ENCODE measurements around the gene PAEP. TPM values are rescaled to one million over a fixed set of nuclear protein-coding genes. Genes with fewer than 3 reads are reported as not detected.

PAEP gene
- total RNA-seq, 3 donors from 2014 or later (not counting 1 experiment from before 2014, with no cell fraction given) = not detected

- 77% methylated on average over 13 of the region's 13 CpGs for WGBS (ENCODE audit: insufficient coverage)
- no peak for DNase-seq
Measured at GRCh38 chr9:135610290-135611141, 49.0 kb downstream of the PAEP start.

GRCh38 chr9:135611142-135611874 lies 49.8 kb downstream of the PAEP start:
- Histone ChIP-seq H3K36me3 (ENCODE audit: control insufficient read depth, insufficient read depth, low read length) (no peaks in the 10 kb centered on the region), H3K4me3 (ENCODE audit: low read length) (no peak overlapping the region), H3K27me3 (ENCODE audit: control insufficient read depth, insufficient read depth, low read length) (no peaks in the 10 kb centered on the region), H3K4me1 (ENCODE audit: control insufficient read depth, insufficient read depth, low read length) (no peaks in the 10 kb centered on the region), H3K9me3 (ENCODE audit: control insufficient read depth, insufficient read depth, low read length) (no peaks in the 10 kb centered on the region), H3K27ac (ENCODE audit: low read length) (no peak overlapping the region)
- Mint-ChIP-seq H3K4me3 (no peak overlapping the region), H3K36me3 (no peaks in the 10 kb centered on the region), H3K9me3 (peaks cover 0 to 2% of the 10 kb centered on the region in 2 donors), H3K4me1 (no peaks in the 10 kb centered on the region), H3K27me3 (ENCODE audit: low read depth in 2 of 2) (no peaks in the 10 kb centered on the region), H3K27ac (no peak overlapping the region)
- DNase-seq (no peak), ATAC-seq (no peak)
- WGBS (ENCODE audit: insufficient coverage) = 79% methylated on average over 7 of the region's 7 CpGs
- intact Hi-C loops (cut with micrococcal nuclease) = no loop called here
- TF ChIP-seq CTCF (IDR thresholded peaks at IDR 0.05) = no peak

More at GRCh38 chr9:135610290-135611141, 49.0 kb downstream of the PAEP start:
- ATAC-seq = no peak
- Histone ChIP-seq H3K4me1 (ENCODE audit: control insufficient read depth, insufficient read depth, low read length) (no peaks in the 10 kb centered on the region), H3K4me3 (ENCODE audit: low read length) (no peak overlapping the region), H3K27ac (ENCODE audit: low read length) (no peak overlapping the region), H3K27me3 (ENCODE audit: control insufficient read depth, insufficient read depth, low read length) (no peaks in the 10 kb centered on the region), H3K36me3 (ENCODE audit: control insufficient read depth, insufficient read depth, low read length) (no peaks in the 10 kb centered on the region), H3K9me3 (ENCODE audit: control insufficient read depth, insufficient read depth, low read length) (no peaks in the 10 kb centered on the region)
- no peak for TF ChIP-seq CTCF (IDR thresholded peaks at IDR 0.05)
- Mint-ChIP-seq H3K27ac (no peak overlapping the region), H3K4me1 (no peaks in the 10 kb centered on the region), H3K4me3 (no peak overlapping the region), H3K27me3 (ENCODE audit: low read depth in 2 of 2) (no peaks in the 10 kb centered on the region), H3K9me3 (peaks cover 0 to 2% of the 10 kb centered on the region in 2 donors), H3K36me3 (no peaks in the 10 kb centered on the region)
- intact Hi-C loops (cut with micrococcal nuclease) = no loop called here

GRCh38 chr9:135611875-135612209 lies 50.3 kb downstream of the PAEP start:
- no peak for ATAC-seq
- Histone ChIP-seq H3K4me1 (ENCODE audit: control insufficient read depth, insufficient read depth, low read length) (no peaks in the 10 kb centered on the region), H3K4me3 (ENCODE audit: low read length) (no peak overlapping the region), H3K27me3 (ENCODE audit: control insufficient read depth, insufficient read depth, low read length) (no peaks in the 10 kb centered on the region), H3K36me3 (ENCODE audit: control insufficient read depth, insufficient read depth, low read length) (no peaks in the 10 kb centered on the region), H3K27ac (ENCODE audit: low read length) (no peak overlapping the region), H3K9me3 (ENCODE audit: control insufficient read depth, insufficient read depth, low read length) (no peaks in the 10 kb centered on the region)
- Mint-ChIP-seq H3K27me3 (ENCODE audit: low read depth in 2 of 2) (no peaks in the 10 kb centered on the region), H3K4me3 (no peak overlapping the region), H3K27ac (no peak overlapping the region), H3K4me1 (no peaks in the 10 kb centered on the region), H3K9me3 (peaks cover 0 to 2% of the 10 kb centered on the region in 2 donors), H3K36me3 (no peaks in the 10 kb centered on the region)
- intact Hi-C loops (cut with micrococcal nuclease) = no loop called here
- no peak for TF ChIP-seq CTCF (IDR thresholded peaks at IDR 0.05)
- DNase-seq = no peak
- WGBS (ENCODE audit: insufficient coverage) = 16% methylated on average over 4 of the region's 4 CpGs

Measured in natural killer cell (primary cell).